ENCODE data around the gene CD46.

The CD46 gene

GRCh38 chr1:207814469-207814868 lies 62.6 kb downstream of the CD46 start:
- DNase-seq (ENCODE audit: low spot score) = no peak

DNA sequence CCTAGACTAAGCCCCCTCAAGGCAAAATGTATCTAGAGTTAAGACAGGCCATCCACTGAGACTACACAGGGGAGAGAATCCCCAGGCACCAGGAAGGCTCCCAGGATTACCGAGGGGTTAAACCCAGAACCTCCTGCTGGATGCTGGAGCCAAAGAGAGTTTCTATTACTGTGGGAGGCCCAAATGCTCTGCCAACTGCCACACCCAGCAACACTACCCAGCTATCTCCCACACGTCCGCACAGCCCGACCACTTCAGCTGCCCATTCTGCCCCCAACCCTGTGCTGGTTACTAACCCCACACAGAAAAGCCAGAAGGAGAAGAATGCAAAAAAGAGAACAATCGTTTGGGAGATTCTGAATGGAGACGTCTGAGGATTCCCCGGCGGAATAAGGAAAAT lies 63.6 kb downstream of the CD46 start:
- no peak for DNase-seq (ENCODE audit: low spot score)

DNA sequence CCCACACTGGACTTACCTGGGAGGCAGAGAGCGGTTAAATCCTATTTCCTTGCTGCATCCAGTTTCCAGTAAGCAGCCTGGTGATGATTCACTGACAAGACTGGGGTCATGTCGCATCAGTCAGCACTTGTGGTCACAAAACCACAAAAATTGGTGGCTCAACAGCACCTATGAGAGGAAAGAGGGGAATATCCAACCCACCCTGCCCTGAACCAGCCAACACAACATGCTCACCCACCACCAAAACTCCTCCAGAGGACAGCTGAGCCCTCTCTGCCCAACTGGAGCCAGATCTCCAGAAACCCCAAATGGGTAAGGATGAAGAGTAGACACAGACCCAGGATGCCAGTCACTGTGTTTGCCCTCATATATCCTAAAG lies 64.0 kb downstream of the CD46 start:
- peak; percentile 43 for DNase-seq (ENCODE audit: low spot score)

GRCh38 chr1:207817166-207817565 lies 65.3 kb downstream of the CD46 start:
- DNase-seq (ENCODE audit: low spot score) = no peak

- DNase-seq (ENCODE audit: low spot score) = no peak
These were observed 66.2 kb downstream of the CD46 start for GRCh38 chr1:207817778-207818751.

DNA sequence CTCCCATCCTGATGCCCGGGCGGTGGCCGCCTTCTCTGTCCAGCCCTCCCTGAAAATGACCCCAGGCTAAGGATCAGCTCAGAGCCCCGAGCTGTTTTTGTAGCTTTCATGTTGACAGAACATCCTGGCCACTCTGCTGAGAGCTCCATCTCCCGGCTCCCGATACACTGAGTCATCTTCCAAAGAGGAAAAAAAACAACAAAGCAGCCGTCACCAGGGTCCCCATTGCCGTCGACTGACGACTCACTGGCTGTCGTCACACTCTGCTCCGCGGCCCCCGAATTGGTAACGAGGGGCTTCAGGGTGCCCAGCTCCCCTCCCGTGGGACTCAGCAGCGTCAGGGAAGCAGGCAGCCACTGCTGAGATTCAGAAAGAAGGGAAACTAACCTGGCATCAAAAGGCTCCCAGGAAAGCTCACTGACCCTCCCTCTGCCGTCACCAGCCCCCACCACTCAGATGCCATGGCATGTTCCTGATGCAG lies 67.2 kb downstream of the CD46 start:
- no peak for DNase-seq (ENCODE audit: low spot score)

GRCh38 chr1:207820568-207821463 lies 69.0 kb downstream of the CD46 start:
- no peak for DNase-seq (ENCODE audit: low spot score)

DNA sequence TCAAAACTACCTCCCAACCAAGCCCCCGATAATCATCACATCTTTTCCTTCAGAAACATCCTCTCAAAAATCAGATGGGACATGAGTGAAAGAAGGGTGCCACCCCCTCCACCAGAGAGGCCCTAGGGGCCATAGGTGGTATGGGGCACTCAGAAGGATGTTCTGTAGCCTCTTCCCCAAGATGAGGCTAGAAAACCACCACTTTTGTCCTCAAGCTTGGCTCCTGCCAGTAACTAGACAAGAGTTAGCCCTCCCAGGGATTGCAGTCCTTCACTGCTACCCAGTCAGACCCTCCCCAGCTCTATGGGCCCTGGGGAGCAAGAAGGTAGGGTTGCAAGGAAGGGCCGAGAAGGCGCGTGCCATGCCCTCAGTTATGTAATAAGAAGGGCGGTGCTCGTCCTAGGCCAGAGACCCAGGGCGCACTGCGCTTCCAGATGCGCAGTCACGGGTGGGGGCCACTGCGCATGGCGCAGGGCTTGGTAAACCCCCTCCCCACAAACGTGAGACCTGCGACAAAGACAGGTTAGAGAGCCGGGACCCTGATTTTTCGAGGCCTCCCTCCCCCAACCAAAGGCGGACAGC lies 69.7 kb downstream of the CD46 start:
- DNase-seq (ENCODE audit: low spot score) = no peak

DNA sequence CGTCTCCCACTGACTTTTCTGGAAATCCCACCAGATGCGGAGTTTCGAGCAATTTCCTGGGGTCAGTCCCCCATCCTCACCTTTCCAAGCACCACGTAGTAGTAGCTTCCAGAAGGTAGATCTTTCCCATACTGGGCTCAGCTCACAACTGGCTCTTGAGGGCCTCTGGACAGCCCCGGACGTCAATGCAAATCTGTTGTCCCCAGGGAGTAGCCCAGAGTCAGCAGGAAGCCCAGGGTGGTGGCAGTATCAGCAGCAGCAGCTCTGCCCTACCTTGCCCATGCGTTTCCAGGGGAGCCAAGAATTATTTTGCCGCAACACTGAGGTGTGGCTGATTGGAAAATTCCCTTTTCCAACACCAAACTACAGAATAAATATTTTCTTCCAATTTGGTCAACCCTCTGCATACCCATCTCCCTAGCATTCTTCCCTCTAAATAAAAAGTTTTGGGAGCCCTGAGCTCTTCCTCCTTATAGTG lies 70.3 kb downstream of the CD46 start:
- DNase-seq (ENCODE audit: low spot score) = no peak

DNA sequence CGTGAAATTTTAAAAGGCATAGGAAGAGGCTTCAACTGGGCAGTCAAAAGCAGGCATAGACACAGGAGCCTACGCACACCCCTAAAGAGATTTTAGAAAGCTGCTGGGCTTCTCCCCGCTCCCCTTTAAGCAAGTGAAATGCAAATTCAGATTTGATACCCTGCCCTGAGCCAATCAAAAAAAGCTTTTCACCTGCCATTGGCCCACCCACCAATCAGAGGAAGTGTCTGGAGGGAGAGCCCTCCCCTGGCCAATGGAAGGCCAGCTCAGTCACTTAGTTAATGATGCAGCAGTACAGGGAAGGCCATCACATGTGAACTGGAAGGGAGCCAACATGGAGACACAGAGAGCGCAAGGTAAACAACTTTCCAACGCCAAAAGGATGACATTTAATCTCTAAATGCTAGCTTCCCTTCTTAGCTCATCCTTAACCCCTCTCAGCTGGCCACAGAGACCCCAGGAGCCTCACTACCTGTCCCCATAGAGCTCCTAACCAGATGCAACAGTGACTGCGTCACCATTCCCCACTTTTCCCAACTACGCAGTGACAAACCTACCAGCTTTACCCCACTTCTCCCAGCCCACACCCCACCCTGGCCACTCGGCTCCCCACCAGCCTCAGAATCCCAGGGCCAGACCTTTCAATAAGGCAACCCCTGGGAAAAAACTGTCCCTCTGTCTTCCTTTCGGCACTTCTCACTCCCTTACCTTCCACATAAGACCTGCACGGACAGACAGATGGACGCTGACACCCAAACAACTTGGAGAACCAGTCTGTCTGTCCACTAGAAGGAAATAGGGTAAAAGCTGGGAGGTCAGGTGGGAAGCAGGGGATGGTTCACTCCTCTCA lies 71.0 kb downstream of the CD46 start:
- peak; percentile 85 for DNase-seq (ENCODE audit: low spot score)

DNA sequence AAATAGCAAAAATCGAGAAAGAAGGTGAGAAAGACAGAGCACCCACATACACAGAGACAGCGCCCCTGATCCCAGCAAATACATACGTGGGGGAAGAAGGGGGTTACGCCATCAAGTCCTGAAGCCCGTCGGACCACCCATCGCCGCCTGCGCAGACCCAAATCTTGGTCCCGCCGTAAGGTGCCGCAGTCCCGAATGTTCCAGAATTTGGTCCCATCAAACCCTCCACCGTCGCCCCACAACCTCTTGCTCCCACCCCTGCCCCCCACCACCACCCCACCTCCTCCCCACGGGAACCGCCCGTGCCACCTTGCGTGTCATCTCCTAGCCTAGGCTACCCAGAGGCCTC lies 71.7 kb downstream of the CD46 start:
- no peak for DNase-seq (ENCODE audit: low spot score)

DNA sequence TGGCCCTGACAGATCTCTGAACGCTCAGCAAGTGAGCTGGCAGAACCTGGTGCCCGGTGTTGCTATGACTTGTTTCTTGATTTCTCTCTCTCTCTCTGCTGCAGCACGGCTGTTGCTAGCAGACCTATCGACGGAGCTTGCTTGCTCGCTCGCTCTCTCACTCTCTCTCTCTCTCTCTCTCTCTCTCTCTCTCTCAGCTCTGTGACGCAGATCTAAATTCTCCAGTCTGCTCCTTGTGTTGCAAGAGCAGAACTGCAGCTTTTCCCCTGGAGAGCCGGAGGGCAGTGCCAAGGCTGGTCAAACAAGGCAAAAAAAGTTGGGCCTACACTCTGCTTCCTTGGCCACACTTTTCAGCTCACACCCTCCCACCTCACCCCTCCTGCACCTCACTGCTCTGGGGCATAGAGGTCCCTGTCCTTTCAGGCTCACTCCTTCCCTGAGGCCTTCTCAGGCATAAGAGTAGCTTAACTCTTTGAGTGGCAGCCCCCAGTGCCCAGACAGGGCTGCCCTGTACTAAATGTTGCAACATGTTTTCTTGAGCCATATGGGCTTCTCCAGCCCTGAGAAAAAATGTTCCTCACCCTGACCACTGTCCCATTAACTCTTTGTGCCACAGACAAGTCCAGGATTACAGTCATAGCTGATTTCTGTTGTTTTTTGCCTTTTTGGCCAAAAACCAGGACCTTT lies 72.2 kb downstream of the CD46 start:
- peak; percentile 86 for DNase-seq (ENCODE audit: low spot score)

GRCh38 chr1:207824691-207825408 lies 73.0 kb downstream of the CD46 start:
- peak; percentile 25 for DNase-seq (ENCODE audit: low spot score)

DNA sequence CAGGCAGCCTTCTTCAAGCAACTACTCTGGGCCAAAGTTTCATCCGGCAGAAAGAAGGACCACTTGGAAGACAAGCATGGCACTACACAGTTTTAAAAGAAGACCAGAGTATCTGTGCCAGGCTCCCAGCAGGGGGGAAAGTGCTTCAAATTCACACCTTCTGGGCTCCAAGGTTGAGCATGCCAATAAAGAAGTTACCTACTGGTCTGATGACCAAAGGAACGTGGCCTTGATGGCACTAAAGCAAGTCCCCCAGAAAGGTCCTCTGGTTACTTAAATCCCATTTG lies 73.5 kb downstream of the CD46 start:
- no peak for DNase-seq (ENCODE audit: low spot score)

GRCh38 chr1:207825719-207826556 lies 74.1 kb downstream of the CD46 start:
- DNase-seq (ENCODE audit: low spot score) = peak; percentile 87

GRCh38 chr1:207826557-207827487 lies 75.0 kb downstream of the CD46 start:
- no peak for DNase-seq (ENCODE audit: low spot score)

- no peak for DNase-seq (ENCODE audit: low spot score)
These were observed 75.6 kb downstream of the CD46 start for GRCh38 chr1:207827488-207827830.

GRCh38 chr1:207828046-207828445 lies 76.2 kb downstream of the CD46 start:
- DNase-seq (ENCODE audit: low spot score) = no peak

Measured in CD4-positive, alpha-beta T cell treated with Interleukin-15 for 4 hours (primary cell).